H1 (cell line): ENCODE data around the gene SCFD1. TPM values are rescaled to one million over a fixed set of nuclear protein-coding genes. Genes with fewer than 3 reads are reported as not detected.
"Not testable (repeated sequence)": the region's sequence is repeated elsewhere in the genome, so short reads cannot be mapped to it uniquely, and the experiment has no call there.

Experiments used
- CTCF ChIA-PET: fragments of 300-600 bp; sonication (Branson Sonifier 250); formaldehyde crosslinking; loops from one replicate; lab custom pipeline; 2021; ENCODE audit not compliant: partially characterized antibody; lab: Charles Lee
- POLR2A ChIA-PET: fragments of 300-600 bp; sonication (Branson Sonifier 250); formaldehyde crosslinking; loops from one replicate; lab custom pipeline; 2021; ENCODE audit warnings: inconsistent platforms; ENCODE audit not compliant: partially characterized antibody; lab: Charles Lee
- DNase-seq, 2 experiments: peaks; one replicate each; pipeline versions ENCODE4 v3.0.0 to v3.0.0-alpha.2; 2010 to 2022; ENCODE audit warnings: low spot score in 2 of 2, low read depth in 1 of 2, mixed read lengths in 1 of 2
- FAIRE-seq: peaks from 2 replicates; lab custom pipeline; 2011; peaks lifted over from hg19 to GRCh38; lab: Jason Lieb, UNC
- H2AFZ ChIP-seq: 2 replicates; pipeline ENCODE4 v1.8.1; 2012; ENCODE audit warnings: low read length, inconsistent platforms
- H2AK5ac ChIP-seq: 2 replicates; pipeline ENCODE4 v1.6.1; 2013; ENCODE audit warnings: low read depth, low read length
- H2BK120ac ChIP-seq: replicated peaks from 2 replicates; pipeline ENCODE3; 2013; ENCODE audit warnings: low read depth, low read length, inconsistent platforms
- H2BK12ac ChIP-seq: 2 replicates; pipeline ENCODE4 v1.6.1; 2013; ENCODE audit warnings: low read depth, low read length
- H2BK15ac ChIP-seq: 2 replicates; pipeline ENCODE4 v1.6.1; 2013; ENCODE audit warnings: low read length
- H2BK20ac ChIP-seq: 2 replicates; pipeline ENCODE4 v1.6.1; 2013; ENCODE audit warnings: low read length
- H2BK5ac ChIP-seq: 2 replicates; pipeline ENCODE4 v1.6.1; 2013; ENCODE audit warnings: low read depth, low read length
- H3K14ac ChIP-seq: 2 replicates; pipeline ENCODE4 v1.6.1; 2013; ENCODE audit warnings: inconsistent platforms; ENCODE audit not compliant: insufficient read length
- H3K18ac ChIP-seq: 2 replicates; pipeline ENCODE4 v1.6.1; 2013; ENCODE audit warnings: low read length; ENCODE audit errors: extremely low read depth
- H3K23ac ChIP-seq: 2 replicates; pipeline ENCODE4 v1.6.1; 2013; ENCODE audit warnings: inconsistent platforms; ENCODE audit not compliant: insufficient read length
- H3K23me2 ChIP-seq: 2 replicates; pipeline ENCODE4 v1.6.1; 2013; ENCODE audit warnings: low read depth, low read length
- H3K27ac ChIP-seq: 2 replicates; pipeline ENCODE4 v1.6.1; 2011; ENCODE audit warnings: low read depth, low read length, inconsistent platforms
- H3K27me3 ChIP-seq, 4 experiments: replicated peaks in 1 of 4; 1 replicate in 1 of 4; 2 replicates in 3 of 4; pipeline versions ENCODE4 v1.6.1 to v1.8.1; 2011 to 2013; ENCODE audit warnings: low read length in 3 of 4, mild to moderate bottlenecking in 3 of 4, inconsistent platforms in 2 of 4, mixed read lengths in 2 of 4, moderate library complexity in 1 of 4; ENCODE audit not compliant: control insufficient read depth in 3 of 4, insufficient read depth in 3 of 4; ENCODE audit errors: extremely low read depth in 1 of 4
- H3K36me3 ChIP-seq, 4 experiments: 2 replicates each; pipeline versions ENCODE4 v1.6.1 to v1.8.1; 2011 to 2013; ENCODE audit warnings: mild to moderate bottlenecking in 4 of 4, low read length in 3 of 4, moderate library complexity in 2 of 4, control low read depth in 1 of 4, inconsistent platforms in 1 of 4; ENCODE audit not compliant: insufficient read depth in 4 of 4, control insufficient read depth in 2 of 4
- H3K4ac ChIP-seq: replicated peaks from 2 replicates; pipeline ENCODE3; 2013; ENCODE audit warnings: low read length, low read depth, mixed read lengths, inconsistent platforms; ENCODE audit not compliant: insufficient read length
- H3K4me1 ChIP-seq, 4 experiments: replicated peaks in 1 of 4; 1 replicate in 1 of 4; 2 replicates in 3 of 4; pipeline versions ENCODE4 v1.6.1 to v1.8.1; 2011 to 2013; ENCODE audit warnings: low read length in 3 of 4, inconsistent platforms in 2 of 4, mixed read lengths in 1 of 4; ENCODE audit not compliant: insufficient read depth in 4 of 4, control insufficient read depth in 3 of 4
- H3K4me2 ChIP-seq, 2 experiments: 2 replicates each; pipeline versions ENCODE4 v1.6.1 to v1.8.1; 2011 to 2013; ENCODE audit warnings: low read depth in 2 of 2, low read length in 2 of 2, control low read depth in 1 of 2, inconsistent platforms in 1 of 2, mild to moderate bottlenecking in 1 of 2; ENCODE audit not compliant: insufficient read depth in 1 of 2
- H3K4me3 ChIP-seq, 4 experiments: fragments of 200-600, 300-600 bp in 1 of 4; sonication (generic), shearing (Covaris generic), sonication (Bioruptor Twin) in 1 of 4; 2 replicates each; pipeline versions ENCODE4 v1.5.1 to v1.8.1; 2011 to 2016; ENCODE audit warnings: low read length in 4 of 4, low read depth in 3 of 4, control low read depth in 2 of 4, inconsistent platforms in 2 of 4, mild to moderate bottlenecking in 2 of 4, mixed read lengths in 1 of 4, moderate library complexity in 1 of 4; ENCODE audit not compliant: insufficient read depth in 2 of 4; ENCODE audit errors: extremely low read depth in 1 of 4
- H3K56ac ChIP-seq: replicated peaks from 2 replicates; pipeline ENCODE3; 2013; ENCODE audit warnings: low read depth, mild to moderate bottlenecking, mixed read lengths, low read length, inconsistent platforms; ENCODE audit not compliant: insufficient read length
- H3K79me1 ChIP-seq: 2 replicates; pipeline ENCODE4 v1.6.1; 2013; ENCODE audit warnings: low read depth, low read length, control low read depth
- H3K79me2 ChIP-seq, 2 experiments: 2 replicates each; pipeline versions ENCODE4 v1.6.1 to v1.8.1; 2012 to 2013; ENCODE audit warnings: low read length in 2 of 2, mild to moderate bottlenecking in 2 of 2, inconsistent platforms in 1 of 2; ENCODE audit not compliant: insufficient read depth in 2 of 2, control insufficient read depth in 1 of 2
- H3K9ac ChIP-seq, 4 experiments: replicated peaks in 1 of 4; 1 replicate in 1 of 4; 2 replicates in 3 of 4; pipeline versions ENCODE4 v1.6.1 to v1.8.1; 2011 to 2013; ENCODE audit warnings: low read depth in 3 of 4, low read length in 3 of 4, control low read depth in 2 of 4, mild to moderate bottlenecking in 2 of 4, moderate library complexity in 2 of 4, inconsistent platforms in 1 of 4; ENCODE audit errors: extremely low read depth in 1 of 4
- H3K9me3 ChIP-seq, 2 experiments: 2 replicates each; pipeline versions ENCODE4 v1.6.1 to v1.8.1; 2012 to 2013; ENCODE audit warnings: mild to moderate bottlenecking in 2 of 2, moderate library complexity in 2 of 2, control low read depth in 1 of 2, inconsistent platforms in 1 of 2, low read depth in 1 of 2, low read length in 1 of 2, mixed read lengths in 1 of 2; ENCODE audit not compliant: insufficient read depth in 2 of 2
- H4K20me1 ChIP-seq, 2 experiments: replicated peaks in 1 of 2; 2 replicates each; pipeline versions ENCODE3 to v1.8.1; 2011 to 2013; ENCODE audit warnings: inconsistent platforms in 2 of 2, low read length in 2 of 2, mild to moderate bottlenecking in 1 of 2; ENCODE audit not compliant: insufficient read depth in 2 of 2, control insufficient read depth in 1 of 2
- H4K5ac ChIP-seq: 2 replicates; pipeline ENCODE4 v1.6.1; 2013; ENCODE audit warnings: low read length, low read depth, mixed read lengths, inconsistent platforms; ENCODE audit not compliant: insufficient read length
- H4K8ac ChIP-seq: 2 replicates; pipeline ENCODE4 v1.8.0; 2013; ENCODE audit warnings: mild to moderate bottlenecking, moderate library complexity, low read length, inconsistent platforms; ENCODE audit not compliant: insufficient read depth; ENCODE audit errors: extremely low read depth
- H4K91ac ChIP-seq: replicated peaks from 2 replicates; pipeline ENCODE3; 2013; ENCODE audit warnings: low read length, mixed read lengths, inconsistent platforms; ENCODE audit not compliant: insufficient read length
- whole genome bisulfite sequencing, 2 experiments: shearing (Covaris generic) in 1 of 2; methylation state at CpG; one replicate each; pipeline versions ENCODE4 v1.1.6 to v1.1.7; 2013 to 2015; ENCODE audit warnings: low lambda C conversion rate in 2 of 2, mixed read lengths in 2 of 2, inconsistent platforms in 1 of 2, low coverage in 1 of 2, missing lambda C conversion rate in 1 of 2; ENCODE audit not compliant: insufficient replicate concordance in 2 of 2, insufficient coverage in 1 of 2, insufficient read length in 1 of 2; ENCODE audit errors: extremely low coverage in 1 of 2, missing lambda C conversion rate in 1 of 2; 5-methylcytosine and 5-hydroxymethylcytosine counted together
- polyA plus RNA-seq, 7 experiments: library from polyadenylated mRNA; depleted of rRNA in 3 of 7; stranded (reverse) in 5 of 7; unstranded in 2 of 7; fragments of >200 nt in 5 of 7; fragments of 200-250 nt in 2 of 7; gene quantifications; 1 replicate in 5 of 7; 2 replicates in 1 of 7; 4 replicates in 1 of 7; pipeline versions ENCODE4 v1.2.1 to v1.2.3, GENCODE V29; 2011 to 2013; ENCODE audit warnings: missing spikeins in 2 of 7, mixed read lengths in 2 of 7
- total RNA-seq: library from RNA; stranded (reverse); fragmentation: NEBNext Ultra II Directional; extraction: Animal tissue kit (Norgen Biotek cat#: 25700); gene quantifications from 2 replicates; pipeline ENCODE4 v1.2.1, GENCODE V29; 2021

Gene SCFD1
- total and polyA plus RNA-seq, 2 of the 8 experiments (the other 6 are each of a cell fraction or from before 2014, with no cell fraction given), result 32.8 to 64.5 TPM

DNA sequence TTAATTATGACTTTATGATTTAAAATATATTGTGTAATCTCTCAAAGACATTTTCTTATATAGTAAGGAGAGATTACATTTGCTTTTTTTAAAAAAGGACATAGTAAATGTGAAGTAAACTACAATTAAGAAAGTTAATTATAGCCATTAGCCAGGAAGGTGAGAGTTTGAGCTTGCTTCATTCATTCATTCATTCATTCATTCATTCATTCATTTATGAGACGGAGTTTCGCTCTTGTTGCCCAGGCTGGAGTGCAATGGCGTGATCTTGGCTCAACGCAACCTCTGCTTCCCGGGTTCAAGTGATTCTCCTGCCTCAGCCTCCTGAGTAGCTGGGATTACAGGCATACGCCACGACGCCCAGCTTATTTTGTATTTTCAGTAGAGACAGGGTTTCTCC is 17.4 kb upstream of the SCFD1 start:
- H4K8ac ChIP-seq, CTCF ChIA-PET, H3K56ac ChIP-seq, H4K5ac ChIP-seq, H2BK20ac ChIP-seq, H3K4ac ChIP-seq, H3K27me3 ChIP-seq, DNase-seq, H3K18ac ChIP-seq, H2AFZ ChIP-seq, H2BK5ac ChIP-seq, H3K14ac ChIP-seq, H2AK5ac ChIP-seq, H4K91ac ChIP-seq, H2BK12ac ChIP-seq, FAIRE-seq, H2BK15ac ChIP-seq, H4K20me1 ChIP-seq, H3K4me2 ChIP-seq, H3K4me3 ChIP-seq, H2BK120ac ChIP-seq, H3K9me3 ChIP-seq, H3K4me1 ChIP-seq, H3K23ac ChIP-seq, H3K9ac ChIP-seq, H3K79me1 ChIP-seq, H3K23me2 ChIP-seq, H3K27ac ChIP-seq, H3K79me2 ChIP-seq: not testable (repeated sequence)
- peaks cover 13 to 85% (median 47%) of the 10 kb centered on the region in 4 experiments for H3K36me3 ChIP-seq
- POLR2A ChIA-PET, result interaction anchor here (1.3 kb wide), 1 partner anchor 18 kb away, joined by 3 read pairs; no protein-coding TSS in a partner anchor
- 96% methylated on average over 8 of the region's 8 CpGs; no CpG with 5 or more reads in 1 of the 2 experiments for WGBS, 2 experiments
